D721Med (cell line): ENCODE results near the gene POGLUT2.

Source experiments
- DNase-seq: peaks from one replicate; pipeline ENCODE4 v3.0.0; 2011; ENCODE audit warnings: low spot score; ENCODE audit not compliant: insufficient read length
- FAIRE-seq: peaks from 2 replicates; lab custom pipeline; 2011; peaks lifted over from hg19 to GRCh38; lab: Jason Lieb, UNC
- TF ChIP-seq, protein P1 (sequence below): IDR thresholded peaks from 2 replicates; pipeline ENCODE4 v1.5.1; 2012; ENCODE audit warnings: mild to moderate bottlenecking, control low read depth; ENCODE audit not compliant: insufficient read depth; ENCODE audit errors: missing control alignments

POGLUT2 gene

DNA sequence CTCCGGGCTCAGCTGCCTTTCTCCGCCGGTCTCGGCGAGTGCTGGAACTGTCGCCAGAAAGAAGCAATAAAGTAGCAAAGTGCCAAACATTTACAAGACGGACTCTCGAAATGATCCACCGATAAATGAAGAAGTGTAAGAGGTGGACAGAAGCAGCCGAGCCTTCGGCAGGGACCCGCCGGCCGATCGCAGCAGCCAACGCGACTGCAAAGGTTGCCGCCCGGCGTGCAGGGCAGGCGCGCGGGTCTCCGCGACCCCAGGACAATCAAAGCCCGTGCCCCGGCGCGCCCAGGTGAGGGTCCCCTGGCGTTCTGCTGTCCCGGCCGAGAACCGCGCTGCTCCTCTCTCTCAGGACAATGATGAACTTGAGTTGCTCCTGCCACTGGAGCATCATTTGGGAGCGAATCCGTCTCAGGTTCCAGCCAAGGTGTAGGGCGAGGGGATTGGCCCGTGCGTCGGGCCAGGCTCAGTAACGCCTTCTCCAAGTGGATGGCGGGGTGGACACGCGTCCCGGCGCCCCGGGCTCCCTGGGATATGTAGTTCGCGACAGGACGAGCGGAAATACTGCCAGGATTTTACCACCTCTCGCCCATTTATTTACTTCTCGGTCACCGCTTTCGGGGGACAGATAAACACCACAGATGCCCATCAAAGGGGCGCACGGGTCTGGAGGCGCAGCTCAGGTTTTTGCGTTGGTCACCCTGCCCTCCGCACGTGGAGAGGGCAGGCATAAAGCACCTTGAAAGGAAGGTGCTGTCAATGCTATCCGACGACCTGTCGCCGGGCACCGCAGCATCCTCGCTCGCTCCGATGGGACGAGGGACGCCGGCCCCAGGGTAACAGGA lies at the start of gene POGLUT2, which contains the start of gene BIVM:
POGLUT2 (minus strand) TSS at position 396 of the 845 bp plus-strand sequence; CDS start at position 90, 306 bp downstream.
BIVM (plus strand) TSS at position 539 of the 845 bp plus-strand sequence. CDS start 8,149 bp downstream, outside the sequence.
- DNase-seq (peak; percentile 80), FAIRE-seq (no peak)

DNA sequence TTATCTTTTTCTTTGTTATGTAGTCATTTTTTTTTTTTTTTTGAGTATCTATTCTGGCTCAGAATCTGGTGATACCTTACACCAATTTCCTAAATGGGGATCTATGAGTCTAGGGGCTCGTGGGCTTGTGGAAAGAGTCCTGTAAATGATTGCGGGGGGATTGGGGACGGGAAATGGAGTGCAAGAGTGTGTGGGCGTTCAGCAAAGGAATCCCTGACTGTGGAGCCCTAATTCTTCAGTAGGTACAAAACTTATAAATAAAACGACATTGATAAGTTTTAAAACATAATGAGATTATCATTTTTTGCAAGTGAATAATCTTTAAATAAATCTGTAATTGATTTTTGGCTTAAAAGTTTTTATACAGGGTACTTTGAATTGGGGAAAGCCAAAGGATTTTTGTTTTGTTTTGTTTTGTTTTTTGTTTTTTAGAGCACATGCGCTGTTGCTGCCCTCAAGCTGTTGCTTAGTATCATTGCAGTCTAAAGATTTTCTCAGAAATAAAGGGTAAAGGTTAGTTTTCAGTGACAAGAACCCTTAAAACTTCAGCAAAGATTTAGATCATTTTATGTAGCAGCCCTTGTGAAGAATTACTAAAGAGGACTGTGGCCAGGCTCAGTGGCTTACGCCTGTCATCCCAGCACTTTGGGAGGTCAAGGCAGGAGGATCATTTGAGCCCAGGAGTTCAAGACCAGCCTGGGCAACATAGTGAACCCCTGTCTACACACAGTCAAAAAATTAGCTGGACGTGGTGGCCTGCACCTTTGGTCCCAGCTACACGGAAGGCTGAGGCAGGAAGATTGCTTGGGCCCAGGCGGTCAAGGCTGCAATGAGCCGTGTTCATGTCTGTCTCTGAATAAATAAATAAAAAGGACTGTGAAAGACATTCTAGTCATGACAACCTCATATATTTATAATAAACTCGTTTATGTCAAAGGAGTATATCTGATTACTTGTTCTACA lies 48.8 kb upstream of the POGLUT2 start:
- FAIRE-seq (no peak), DNase-seq (no peak)
- TF ChIP-seq, protein P1, sequence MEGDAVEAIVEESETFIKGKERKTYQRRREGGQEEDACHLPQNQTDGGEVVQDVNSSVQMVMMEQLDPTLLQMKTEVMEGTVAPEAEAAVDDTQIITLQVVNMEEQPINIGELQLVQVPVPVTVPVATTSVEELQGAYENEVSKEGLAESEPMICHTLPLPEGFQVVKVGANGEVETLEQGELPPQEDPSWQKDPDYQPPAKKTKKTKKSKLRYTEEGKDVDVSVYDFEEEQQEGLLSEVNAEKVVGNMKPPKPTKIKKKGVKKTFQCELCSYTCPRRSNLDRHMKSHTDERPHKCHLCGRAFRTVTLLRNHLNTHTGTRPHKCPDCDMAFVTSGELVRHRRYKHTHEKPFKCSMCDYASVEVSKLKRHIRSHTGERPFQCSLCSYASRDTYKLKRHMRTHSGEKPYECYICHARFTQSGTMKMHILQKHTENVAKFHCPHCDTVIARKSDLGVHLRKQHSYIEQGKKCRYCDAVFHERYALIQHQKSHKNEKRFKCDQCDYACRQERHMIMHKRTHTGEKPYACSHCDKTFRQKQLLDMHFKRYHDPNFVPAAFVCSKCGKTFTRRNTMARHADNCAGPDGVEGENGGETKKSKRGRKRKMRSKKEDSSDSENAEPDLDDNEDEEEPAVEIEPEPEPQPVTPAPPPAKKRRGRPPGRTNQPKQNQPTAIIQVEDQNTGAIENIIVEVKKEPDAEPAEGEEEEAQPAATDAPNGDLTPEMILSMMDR = peak; percentile 74

More for the DNA sequence above, at the start of gene POGLUT2, which contains the start of gene BIVM:
- TF ChIP-seq, protein P1 = no peak

DNA sequence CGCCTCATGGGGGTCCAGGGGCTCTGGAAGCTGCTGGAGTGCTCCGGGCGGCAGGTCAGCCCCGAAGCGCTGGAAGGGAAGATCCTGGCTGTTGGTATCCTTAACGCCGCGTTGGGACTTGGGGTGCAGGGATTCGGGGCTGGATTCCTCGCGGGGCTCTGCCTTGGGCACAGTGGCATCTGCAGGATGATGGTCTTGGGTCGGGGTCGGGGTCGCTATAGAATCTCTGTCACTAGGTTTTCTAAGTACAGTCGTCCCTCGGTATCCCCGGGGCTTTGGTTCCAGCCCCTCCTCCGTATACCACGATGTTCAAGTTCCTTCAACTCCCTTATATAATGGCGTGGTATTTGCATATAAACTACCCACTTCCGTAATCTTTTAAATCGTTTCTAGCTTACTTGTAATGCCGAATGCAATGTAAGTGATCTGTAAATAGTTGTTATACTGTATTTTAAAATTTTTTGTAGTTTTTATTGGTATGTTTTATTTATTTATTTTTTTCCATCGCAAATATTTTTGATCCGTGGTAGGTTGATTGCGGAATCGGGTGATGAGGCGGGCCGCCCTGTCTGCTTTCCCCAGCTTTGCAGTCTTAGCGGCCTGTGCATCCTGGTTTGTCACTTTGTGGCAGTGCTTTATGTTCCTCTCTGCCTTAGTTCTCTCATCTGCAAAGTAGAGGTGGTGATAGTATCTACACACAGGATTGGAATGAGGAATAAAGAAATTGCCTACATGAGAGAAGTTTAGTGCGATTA lies 47.7 kb upstream of the POGLUT2 start:
- TF ChIP-seq, protein P1 = no peak
- FAIRE-seq (no peak), DNase-seq (no peak)

DNA sequence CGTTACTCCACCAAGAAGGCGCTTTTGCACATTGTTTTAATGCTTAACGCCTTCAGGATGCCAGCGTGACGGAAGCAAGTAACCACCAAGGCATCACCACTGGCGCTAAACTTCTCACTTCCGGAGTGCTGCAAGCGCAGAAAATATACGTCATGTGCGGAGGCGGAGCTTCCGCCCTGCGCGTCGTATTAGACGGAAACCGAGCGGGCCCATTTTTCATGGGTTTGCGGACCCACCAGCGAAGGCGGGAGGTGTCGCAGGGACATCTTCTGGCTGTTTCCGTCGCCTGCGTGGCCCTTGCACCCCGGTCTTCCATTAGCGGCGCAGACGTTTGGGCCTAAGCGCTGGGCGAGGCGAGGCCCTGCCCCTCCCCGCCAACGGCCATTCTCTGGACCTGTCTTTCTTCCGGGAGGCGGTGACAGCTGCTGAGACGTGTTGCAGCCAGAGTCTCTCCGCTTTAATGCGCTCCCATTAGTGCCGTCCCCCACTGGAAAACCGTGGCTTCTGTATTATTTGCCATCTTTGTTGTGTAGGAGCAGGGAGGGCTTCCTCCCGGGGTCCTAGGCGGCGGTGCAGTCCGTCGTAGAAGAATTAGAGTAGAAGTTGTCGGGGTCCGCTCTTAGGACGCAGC lies 47.0 kb upstream of the POGLUT2 start, which contains the start of gene ERCC5:
ERCC5 (plus strand) TSS at position 403 of the 631 bp plus-strand sequence. CDS start 235 bp downstream, outside the sequence.
- no peak for DNase-seq
- TF ChIP-seq, protein P1 = no peak
- no peak for FAIRE-seq

DNA sequence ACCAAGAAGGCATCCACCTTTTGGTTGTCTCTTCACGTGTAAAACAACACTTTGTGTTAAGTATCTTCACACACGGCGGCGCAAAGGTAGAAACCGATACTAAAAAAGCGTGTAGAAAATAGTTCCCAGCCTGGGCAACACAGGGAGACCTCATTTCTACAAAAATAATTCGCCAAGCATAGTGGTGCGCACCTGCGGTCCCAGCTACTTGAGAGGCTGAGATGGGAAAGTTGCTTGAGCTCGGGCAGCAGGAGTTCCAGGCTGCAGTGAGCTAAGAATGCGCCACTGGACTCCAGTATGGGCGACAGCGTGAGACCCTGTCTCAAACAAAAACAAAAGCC lies 46.5 kb upstream of the POGLUT2 start:
- FAIRE-seq (no peak), DNase-seq (no peak)

More for the DNA sequence above, 46.5 kb upstream of the POGLUT2 start:
- TF ChIP-seq, protein P1 = no peak
